ENCODE measurements around the gene FOXO1. TPM values are rescaled to one million over a fixed set of nuclear protein-coding genes. Genes with fewer than 3 reads are reported as not detected.

The FOXO1 gene
- total RNA-seq, 1 donor from 2014 or later = 6.2 TPM

DNA sequence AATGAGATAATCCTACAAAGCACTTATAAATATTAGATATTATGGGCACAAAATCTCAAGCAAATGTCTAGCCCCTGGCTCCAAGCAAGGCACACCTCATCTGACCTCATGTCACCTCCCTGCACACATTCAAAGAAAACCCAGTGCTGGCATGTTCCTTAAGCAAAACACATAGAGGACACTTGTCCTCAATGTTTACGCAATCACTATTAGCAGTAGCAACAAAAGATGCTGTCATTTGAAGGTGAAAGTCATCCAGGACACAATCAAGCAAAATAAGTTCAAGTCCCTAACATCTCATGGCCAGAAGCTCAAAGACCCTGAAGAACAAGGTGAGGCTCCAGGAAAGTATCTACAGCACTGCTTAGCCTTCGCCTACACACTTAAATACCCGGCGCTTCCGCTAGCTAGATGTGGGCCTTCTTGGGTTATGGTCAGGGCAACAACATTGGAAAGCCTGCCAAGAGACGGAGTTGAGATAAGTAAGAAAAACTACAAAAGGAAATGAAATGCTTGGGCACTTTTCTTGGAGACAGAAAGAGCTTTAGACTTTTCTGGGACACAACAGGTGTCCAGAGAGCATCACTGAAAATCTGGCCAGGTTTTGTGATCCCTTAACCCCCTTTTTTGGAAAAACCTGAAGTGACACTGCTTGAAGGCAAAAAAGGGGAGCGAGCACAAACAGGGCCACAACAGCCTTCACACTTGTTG lies 85.7 kb downstream of the FOXO1 start:
- DNase-seq (ENCODE audit: low read depth) = peak; percentile 14

DNA sequence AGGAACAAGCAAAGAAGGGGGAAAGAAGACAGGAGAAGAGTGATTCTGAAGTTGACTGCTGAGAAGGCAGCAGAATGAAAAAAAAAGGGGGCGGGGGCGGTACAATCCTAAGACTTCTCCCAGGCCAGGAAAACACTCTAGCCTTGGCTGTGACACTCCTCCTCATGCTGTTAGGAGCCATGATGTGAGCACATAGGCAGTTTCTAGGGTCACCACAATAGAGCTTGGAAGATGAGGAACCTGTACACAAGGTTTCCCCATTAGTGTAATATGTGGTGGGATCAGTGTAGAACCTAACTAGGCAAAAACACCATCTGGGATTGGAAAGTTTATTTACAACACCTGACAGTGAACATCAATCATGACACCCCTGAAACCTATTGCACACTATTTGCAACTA lies 86.9 kb downstream of the FOXO1 start:
- no peak for DNase-seq (ENCODE audit: low read depth)

DNA sequence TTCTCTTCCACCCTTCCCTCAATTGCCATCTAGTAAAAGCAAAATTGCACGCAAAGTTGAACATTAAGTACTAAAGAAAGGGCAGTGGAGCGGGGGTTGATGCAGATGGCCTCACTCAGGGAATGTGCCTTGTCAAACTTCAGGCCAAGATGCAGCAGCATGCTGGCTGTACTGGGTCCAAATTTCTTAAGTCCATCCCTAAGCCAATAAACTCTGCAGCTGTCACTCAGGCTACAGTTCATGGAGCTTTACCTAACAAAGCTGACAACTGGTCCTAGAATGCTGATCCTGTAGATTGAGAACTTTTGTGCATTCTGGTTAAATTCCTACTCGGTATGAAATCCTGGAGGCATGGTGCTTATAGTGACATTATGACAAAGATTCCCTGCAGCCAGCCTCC lies 88.4 kb downstream of the FOXO1 start:
- peak; percentile 44 for DNase-seq (ENCODE audit: low read depth)

DNA sequence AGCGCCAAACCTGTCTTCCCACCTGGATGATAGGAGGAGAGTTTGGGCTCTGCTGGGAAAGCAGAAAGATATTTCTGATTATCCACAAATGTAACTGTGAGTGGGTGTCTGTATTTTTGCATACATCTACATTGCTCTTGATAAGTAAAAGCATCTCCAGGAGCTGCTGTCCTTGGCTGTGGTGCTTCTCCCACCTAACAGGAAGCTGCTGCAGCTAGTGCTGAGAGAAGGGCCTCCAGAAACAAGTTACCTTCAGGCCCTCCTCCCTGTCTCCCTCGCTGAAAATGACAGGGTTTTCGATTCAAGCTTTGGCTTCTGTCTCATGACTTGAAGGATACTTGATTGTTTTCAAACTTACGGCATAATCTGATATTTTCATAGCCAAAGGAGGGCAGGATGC lies 90.1 kb downstream of the FOXO1 start:
- no peak for DNase-seq (ENCODE audit: low read depth)

DNA sequence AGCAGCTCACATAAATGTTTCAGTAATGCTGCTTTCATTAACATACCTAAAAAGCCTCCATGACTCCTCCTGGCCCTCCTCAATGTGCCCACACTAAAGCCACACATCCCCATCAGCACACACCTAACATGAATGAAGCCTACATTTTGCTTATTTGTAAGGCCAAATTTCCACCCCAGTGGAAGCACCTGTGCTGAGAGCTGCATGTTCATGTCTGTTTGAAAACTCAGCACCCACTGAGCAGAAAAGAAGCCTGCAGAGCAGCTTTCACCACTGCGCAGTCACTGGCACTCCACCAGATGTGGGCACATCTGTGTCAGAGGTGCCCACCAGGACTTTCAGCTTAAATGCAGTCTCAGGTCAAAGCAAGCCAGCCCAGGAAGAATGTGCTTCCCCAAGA lies 93.5 kb downstream of the FOXO1 start:
- no peak for DNase-seq (ENCODE audit: low read depth)

DNA sequence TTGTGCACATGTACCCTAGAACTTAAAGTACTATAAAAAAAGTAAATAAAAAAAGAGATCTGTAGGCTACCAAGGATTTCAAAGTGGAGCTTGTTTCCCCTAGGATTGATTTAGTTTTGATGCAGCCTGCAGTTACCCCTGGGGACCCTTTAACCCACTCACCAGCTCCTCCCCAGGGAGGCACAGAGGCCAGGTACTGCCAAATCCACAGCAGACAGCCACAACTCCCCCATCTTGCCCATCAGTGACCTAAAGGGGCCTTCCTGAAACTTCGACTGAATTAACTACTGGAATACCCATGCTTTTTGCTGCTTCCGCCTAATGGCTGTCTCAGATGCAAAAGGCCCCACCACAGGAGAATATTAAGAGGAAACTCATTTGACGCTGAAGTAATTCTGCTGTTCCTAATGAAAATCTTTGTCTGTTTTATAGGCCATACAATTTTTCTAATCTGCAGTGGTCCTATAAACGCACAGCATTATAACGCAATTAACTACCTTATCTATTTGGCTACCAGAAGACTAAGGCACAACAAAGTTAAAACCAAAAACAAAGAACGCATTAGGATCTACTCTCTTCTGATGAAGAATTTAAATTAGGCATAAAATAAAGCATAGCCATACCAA lies 95.0 kb downstream of the FOXO1 start:
- DNase-seq (ENCODE audit: low read depth) = no peak

DNA sequence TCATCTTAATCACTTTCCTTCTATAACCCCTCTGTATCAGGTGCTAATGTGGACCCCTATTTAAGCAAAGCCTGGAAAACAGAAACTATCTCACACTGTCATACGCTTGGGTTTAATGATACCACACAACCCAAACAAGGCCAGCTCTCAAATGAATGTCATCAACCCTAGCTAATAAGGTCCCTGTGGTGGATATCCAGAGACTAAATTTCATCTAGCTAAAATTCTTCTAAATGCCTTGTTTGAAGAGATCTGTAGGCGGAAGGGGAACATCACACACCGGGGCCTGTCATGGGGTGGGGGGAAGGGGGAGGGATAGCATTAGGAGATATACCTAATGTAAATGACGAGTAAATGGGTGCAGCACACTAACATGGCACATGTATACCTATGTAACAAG lies 95.5 kb downstream of the FOXO1 start:
- DNase-seq (ENCODE audit: low read depth) = no peak

DNA sequence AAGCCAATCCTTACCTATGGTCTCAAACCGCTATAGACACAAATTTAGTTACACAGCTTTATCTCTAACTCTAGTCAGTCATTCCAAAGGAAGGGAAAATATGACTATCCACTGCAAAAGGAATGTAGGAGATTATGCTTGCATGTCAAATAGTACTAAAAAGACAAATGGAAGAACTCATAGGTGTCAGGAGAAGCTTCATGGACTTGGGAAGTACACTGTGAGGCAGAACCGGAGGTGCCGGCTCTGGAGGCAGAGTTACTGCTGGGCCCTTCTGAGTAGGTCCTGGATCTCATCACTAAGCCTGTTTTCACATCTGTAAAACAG lies 97.5 kb downstream of the FOXO1 start:
- no peak for DNase-seq (ENCODE audit: low read depth)

DNA sequence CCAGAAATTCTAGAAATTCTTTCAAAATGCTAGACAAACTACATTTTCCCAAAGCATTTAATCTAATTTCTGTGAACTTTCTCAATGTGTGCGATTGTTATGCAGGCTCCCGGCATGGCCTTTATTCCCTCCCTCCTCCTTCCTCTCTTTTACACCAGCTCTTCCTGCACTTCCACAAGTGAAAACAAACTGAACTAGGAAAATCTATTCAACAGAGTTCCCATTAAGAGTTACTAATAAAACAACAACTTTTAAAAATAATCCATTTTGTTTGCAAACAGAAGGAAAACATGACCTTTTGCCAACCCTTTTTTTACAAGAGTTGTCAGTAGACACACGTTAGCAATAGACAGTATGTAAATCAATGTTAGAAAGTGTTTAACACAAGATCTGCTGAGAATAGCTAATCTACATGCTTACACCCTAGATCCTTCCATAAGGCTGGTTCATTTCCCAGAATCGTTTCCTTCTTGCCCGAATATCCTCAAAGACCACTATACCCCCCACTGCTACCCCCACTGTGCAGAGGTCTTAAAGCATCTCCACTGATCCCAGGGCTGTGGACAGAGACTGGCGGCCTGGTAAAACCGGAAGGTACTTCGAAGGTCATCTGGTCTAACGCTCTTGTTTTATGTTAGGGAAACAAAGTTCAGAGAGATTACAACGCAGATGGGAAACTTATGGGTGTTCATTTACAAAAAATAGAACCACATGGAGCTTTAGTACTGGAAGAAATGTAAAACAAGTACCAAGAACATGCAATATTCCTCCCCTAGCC lies 98.0 kb downstream of the FOXO1 start:
- DNase-seq (ENCODE audit: low read depth) = no peak

DNA sequence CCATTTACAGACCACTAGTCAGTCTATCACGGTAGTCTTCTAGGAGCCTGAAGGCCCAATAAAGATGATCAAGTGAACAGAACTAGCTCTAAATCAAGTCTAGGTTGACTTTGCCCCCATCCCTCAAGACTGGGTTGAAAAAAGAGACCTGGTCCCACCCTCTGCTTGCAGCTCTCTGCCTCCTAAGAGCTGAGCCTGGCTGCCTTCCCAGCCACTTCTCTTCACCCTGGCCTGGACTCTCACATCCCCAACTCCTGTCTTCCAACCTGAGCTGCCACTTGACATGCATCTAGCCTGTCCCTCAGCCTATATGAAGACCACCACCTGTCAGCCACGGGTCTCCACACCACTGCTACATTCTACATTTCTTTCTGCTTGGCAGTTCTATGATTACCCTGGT lies 99.6 kb downstream of the FOXO1 start:
- DNase-seq (ENCODE audit: low read depth) = no peak

DNA sequence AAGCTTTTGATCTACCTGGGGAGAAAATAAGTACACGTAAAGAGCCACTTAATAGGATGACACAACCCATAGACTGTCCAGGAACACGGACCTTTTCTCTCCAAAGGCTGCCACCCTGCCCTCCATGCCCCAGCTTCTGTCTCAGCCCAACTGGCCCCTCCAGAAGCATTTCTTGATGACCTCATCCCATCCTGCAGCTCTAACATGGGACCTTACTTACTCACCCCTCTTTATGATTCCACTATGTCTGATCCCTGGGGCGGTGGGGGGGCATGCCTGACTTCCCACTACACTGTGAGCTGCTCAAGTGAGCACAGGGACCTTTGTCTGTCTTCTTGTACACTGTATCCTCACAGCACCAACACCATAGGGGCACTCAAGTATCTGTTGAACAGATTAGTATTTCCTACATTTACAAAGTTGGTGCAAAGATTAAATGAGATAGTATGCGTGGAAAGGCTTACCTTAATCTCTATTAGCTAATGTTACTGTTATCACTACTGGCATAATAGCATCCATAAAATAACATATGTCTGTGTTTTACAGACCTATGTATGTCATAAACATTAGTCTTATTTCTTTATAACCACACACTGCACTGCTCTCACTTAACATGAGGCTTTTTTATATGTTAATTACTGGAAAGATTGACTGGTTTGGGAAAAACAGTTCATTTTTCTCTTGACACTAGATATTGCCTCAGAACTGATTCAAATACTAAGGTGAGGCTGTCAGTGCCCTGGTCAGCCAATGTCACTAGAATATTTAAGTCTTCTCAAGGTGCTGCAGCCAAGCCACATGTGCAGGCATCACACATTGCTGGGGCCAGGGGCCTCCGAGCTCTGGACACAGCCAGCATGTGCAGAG lies 100.9 kb downstream of the FOXO1 start:
- no peak for DNase-seq (ENCODE audit: low read depth)

DNA sequence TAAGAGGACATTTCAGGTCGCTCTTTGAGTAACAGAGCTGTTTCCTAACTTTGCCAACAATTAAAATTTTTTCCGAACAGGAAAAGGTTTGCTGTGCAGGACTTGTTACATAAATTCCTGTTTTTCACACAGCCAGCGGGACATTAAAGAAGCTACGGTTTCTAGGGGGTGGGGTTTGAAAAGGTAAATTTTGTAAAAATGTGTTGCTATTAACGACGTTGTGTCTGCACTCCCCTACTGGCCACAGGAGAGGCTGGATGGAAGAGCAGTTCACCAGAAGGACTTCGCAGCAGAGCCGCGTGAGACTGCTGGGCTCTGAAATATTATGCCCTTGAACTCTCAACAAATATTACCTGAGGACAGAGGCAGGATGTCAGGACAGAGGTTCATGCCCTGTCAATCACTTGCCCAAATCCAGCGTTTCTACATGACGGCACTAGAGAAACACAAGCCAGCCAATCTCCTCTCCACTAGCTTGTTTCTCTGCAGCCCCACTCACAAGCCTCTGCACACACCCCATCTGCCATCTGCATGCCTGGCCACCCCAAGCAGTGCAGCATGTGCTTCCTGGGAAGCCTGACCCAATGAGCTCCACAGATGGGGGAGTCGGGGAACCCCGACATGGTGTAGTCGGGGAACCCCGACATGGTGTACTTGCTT lies 102.0 kb downstream of the FOXO1 start:
- no peak for DNase-seq (ENCODE audit: low read depth)

DNA sequence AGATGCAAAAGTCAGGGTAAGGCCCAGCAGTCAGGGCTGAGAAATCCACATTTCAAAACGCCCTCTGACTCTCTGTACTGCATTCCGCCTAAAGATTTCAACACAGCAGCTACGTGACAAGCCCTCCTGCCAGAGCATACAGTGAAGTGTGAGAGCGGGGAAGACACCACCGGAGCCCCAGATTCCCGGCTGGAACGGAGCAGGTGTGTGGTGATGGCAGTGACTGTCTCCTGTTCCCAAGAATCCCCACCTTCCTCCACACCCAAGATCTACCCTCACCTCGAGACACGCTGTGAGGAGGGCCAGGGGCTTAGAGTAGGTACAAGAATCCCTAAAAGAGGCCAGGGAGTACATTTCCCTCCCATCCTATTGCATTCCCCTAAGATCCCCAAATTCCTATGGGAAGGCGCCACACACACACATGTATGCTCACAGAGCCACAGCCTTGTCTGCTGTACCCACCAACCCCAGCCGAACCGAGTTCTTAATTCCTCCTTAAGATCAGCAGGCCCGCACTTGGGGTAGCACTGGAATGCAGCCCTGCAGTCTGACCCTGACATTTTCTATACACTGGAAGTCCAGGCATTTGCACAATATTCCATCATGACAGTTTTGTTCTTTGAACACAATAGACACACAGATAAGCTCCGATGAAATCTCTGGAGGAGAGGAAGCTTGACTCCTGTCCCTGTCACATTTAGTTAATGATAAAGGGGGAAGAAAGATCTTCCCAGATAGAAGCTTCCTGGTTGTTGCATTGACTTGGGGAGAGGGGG lies 102.9 kb downstream of the FOXO1 start:
- no peak for DNase-seq (ENCODE audit: low read depth)

DNA sequence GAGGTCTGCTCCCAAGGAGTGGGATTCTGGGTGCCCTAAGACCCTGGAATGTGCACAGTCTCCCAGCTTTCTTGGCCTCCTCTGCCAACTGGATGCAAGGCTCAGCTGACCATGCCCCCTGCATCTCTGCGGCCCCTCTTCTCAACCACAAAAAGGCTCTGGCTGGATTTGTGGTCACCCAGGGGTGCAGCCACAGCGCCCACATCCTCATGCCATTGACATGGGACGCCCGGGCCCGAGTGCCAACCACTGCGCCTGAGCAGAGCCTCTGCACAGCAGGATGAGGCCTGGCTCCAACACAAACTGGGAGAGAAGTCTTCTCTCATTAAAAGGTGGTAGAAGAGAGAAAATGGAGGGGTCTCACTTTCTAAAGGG lies 103.5 kb downstream of the FOXO1 start:
- peak; percentile 96 for DNase-seq (ENCODE audit: low read depth)

DNA sequence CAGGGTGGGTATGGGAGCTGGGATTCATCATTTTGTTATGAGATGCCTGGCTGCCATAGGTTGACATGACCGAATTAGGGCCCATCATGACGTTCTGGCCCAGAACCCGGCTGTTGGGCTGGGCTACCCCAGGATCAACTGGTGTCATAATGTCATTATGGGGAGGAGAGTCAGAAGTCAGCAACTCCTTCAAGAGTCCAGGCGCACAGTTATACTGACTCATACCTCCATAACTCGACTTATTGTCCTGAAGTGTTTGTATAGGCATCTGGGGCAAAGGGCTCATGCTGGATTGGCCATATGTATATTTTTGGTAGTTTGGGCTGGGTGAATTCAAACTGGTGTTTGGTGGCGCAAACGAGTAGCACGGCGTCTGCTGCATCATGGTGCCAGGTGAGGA lies 106.5 kb downstream of the FOXO1 start:
- no peak for DNase-seq (ENCODE audit: low read depth)

DNA sequence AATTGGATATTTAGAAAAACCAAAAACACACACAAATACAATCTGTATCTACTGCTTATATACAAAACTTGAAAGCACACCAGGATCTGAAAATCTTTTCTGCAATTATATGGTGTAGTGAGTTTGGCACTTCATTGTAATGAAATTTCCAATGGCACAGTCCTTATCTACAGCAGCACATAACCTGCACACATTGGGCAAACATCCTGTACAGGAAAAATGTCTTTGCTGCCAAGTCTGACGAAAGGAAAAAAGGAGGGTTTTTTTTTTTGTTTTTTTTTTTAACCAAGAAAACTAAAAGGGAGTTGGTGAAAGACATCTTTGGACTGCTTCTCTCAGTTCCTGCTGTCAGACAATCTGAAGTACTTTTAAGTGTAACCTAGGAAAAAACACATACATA lies 107.8 kb downstream of the FOXO1 start:
- no peak for DNase-seq (ENCODE audit: low read depth)

DNA sequence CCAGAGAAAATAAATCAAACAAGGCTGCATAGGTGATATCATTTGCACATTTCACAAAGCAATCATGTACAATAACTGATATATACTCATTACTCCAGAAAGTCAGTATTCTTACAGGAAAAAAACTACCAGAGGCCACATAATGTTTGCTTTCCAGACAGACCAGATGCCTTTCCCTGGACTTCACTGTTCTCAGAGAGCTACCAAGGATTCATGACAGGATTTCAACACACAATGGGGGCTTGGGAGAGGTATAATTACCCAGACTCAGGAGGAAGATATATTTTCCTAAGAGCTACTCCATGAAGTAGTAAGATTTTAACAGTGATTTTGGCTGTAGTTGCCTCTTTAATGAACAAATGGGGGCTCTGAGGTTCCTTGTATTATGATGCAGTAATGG lies 110.0 kb downstream of the FOXO1 start:
- DNase-seq (ENCODE audit: low read depth) = no peak

DNA sequence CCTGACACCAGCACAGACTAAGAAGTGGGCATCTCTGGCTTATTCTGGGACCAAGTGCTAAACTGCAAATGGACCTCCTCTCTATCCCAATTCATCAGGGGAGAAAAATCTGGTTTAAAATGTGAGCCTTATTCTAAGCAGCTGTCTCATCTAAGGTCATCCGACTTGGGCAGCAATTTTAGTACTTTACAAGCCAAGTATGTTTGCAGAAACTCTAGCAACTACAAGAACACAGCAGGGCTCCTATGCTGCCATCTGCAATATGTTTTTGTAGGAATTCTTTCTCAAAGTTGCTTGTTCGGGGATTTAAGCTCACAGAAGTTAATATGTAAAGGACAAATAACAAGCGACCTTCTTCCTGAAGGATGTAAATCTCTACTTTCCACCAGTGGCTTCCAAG lies 113.1 kb downstream of the FOXO1 start:
- no peak for DNase-seq (ENCODE audit: low read depth)

DNA sequence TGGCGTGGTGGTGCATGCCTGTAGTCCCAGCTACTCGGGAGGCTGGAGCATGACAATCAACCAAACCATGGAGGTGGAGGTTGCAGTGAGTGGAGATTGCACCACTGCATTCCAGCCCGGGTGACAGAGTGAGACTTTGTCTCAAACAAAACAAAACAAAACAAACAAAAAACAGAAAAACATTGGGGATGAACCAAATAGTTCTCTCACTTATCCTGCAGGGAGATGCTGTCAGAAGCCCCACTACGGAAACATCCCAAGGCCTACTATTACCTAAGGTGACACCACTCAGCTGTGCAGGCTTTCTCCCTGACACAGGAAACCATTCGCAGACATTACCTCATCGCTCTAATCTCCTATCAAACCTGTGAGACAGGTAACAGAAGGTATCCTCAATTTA lies 113.5 kb downstream of the FOXO1 start:
- no peak for DNase-seq (ENCODE audit: low read depth)

DNA sequence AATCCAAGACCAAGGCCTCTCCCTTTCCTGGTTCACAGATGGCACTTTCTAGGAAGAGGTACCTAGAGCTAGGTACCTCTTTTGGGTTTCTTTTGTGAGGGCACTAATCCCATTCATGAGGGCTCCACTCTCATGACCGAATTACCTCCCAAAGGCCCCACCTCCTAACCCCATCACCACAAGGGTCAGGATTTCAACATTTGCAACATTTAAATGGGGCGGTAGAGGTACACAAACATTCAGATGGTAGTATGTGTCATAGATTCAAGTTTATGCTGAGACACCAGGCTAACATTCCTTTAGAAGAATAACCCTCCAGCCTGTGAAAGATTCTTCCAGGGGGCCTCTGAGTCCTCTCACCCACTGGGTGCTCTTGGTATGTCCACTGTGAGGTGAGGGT lies 116.3 kb downstream of the FOXO1 start:
- no peak for DNase-seq (ENCODE audit: low read depth)
